Stimulated activated effector memory CD8-positive, alpha-beta T cell treated with anti-CD3 and anti-CD28 coated beads, Interleukin-12 subunit alpha, Interleukin-12 subunit beta, amount 100 ng/mL, for 72 hours (primary cell): ENCODE measurements around the gene CNOT6L.
"Not testable (repeated sequence)": the region's sequence is repeated elsewhere in the genome, so short reads cannot be mapped to it uniquely, and the experiment has no call there.

Experiments
- ATAC-seq: fragments of 150-1000 bp; cut with Tn5 transposase; 2 replicates; pipeline ENCODE4 v1.10.0; 2021
- DNase-seq, 2 donors: peaks; one replicate each; pipeline ENCODE4 v3.0.0; 2021 to 2022; ENCODE audit warnings: low spot score in 2 of 2
- H3K27ac Mint-ChIP-seq: one replicate; pipeline ENCODE4 v1.8.0; 2022; ENCODE audit warnings: mild to moderate bottlenecking, mixed read lengths
- H3K36me3 Mint-ChIP-seq: one replicate; pipeline ENCODE4 v1.8.0; 2022; ENCODE audit warnings: mild to moderate bottlenecking, mixed read lengths
- H3K4me1 Mint-ChIP-seq: one replicate; pipeline ENCODE4 v1.8.0; 2022; ENCODE audit warnings: mixed read lengths
- H3K4me3 Mint-ChIP-seq: one replicate; pipeline ENCODE4 v1.8.0; 2022; ENCODE audit warnings: mild to moderate bottlenecking, mixed read lengths
- H3K9me3 Mint-ChIP-seq: one replicate; pipeline ENCODE4 v1.8.0; 2022; ENCODE audit warnings: mixed read lengths

CNOT6L gene

DNA sequence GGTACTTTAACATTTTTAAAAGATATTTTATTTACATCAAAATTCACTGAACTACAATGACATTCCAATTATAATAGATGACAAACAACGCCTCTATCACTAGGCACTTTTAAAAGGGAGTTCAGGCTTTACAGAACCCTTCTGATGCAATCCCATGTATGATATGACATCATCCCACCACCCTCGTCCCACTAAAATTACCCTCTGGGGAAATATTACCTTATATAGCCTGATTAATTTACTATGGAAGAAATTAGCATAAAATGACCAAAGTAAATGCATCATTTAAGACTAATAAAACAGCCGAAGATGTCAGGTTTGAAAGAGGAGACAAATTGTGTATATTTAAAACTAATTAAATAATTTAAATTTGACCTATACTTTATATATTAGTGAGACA, 100.7 kb downstream of the CNOT6L start:
- H3K27ac Mint-ChIP-seq, H3K4me3 Mint-ChIP-seq, ATAC-seq, H3K9me3 Mint-ChIP-seq, DNase-seq: not testable (repeated sequence)
- H3K36me3 Mint-ChIP-seq: peaks cover 89% of the 10 kb centered on the region
- H3K4me1 Mint-ChIP-seq: peaks cover 13% of the 10 kb centered on the region

DNA sequence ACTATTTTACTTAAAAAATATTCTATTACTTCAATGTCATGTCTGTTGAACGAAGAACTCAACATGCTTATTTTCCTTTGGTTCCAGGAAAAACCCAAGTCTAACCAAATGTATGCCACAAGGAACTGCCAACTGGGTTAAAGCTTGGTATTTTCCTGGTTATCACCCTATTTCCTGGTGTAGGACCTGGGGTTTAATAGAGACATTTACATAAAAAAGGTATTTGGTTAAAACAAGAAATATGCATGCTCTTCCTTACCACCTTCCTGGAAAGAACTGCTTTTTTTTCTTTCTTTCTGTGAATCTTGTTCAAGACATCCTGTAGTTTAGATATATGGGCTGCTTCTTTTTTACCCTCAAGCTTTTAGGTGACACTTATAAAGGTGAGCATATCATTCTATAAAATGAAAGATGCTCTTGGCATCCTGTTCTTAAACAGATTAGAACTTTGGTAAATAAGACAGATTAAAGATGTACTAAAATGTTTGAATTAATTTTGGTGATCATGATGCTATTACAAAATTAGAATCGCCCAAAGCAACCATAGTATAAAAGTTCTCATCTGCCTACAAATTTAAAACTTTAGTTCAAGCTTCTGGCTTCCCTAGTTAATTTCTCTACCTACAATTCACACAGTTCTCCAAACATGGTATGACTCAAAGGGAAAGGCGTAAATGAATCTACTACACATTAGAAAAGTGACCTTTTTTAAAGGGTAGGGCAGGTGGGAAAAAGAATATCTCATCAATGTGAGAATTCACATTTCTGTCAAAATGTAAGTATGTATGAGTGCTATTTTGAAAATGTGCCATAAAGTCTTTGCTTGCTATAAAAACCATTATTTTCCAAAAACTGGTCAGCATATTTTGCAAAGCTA, 103.5 kb downstream of the CNOT6L start:
- DNase-seq: no peak
- Mint-ChIP-seq H3K9me3 (no peaks in the 10 kb centered on the region), H3K27ac (peak overlapping the region; percentile 70), H3K36me3 (peaks cover 78% of the 10 kb centered on the region), H3K4me1 (peaks cover 13% of the 10 kb centered on the region), H3K4me3 (no peak overlapping the region)
- ATAC-seq: peak; percentile 53

GRCh38 chr4:77714514-77714913, 104.7 kb downstream of the CNOT6L start:
- Mint-ChIP-seq H3K9me3 (no peaks in the 10 kb centered on the region), H3K27ac (no peak overlapping the region), H3K36me3 (peaks cover 67% of the 10 kb centered on the region), H3K4me1 (peaks cover 13% of the 10 kb centered on the region), H3K4me3 (no peak overlapping the region)
- no peak for ATAC-seq
- DNase-seq: no peak

GRCh38 chr4:77713884-77714283, 105.3 kb downstream of the CNOT6L start:
- no peak for ATAC-seq
- Mint-ChIP-seq H3K9me3 (no peaks in the 10 kb centered on the region), H3K27ac (no peak overlapping the region), H3K4me1 (peaks cover 13% of the 10 kb centered on the region), H3K36me3 (peaks cover 61% of the 10 kb centered on the region), H3K4me3 (no peak overlapping the region)
- DNase-seq: no peak

DNA sequence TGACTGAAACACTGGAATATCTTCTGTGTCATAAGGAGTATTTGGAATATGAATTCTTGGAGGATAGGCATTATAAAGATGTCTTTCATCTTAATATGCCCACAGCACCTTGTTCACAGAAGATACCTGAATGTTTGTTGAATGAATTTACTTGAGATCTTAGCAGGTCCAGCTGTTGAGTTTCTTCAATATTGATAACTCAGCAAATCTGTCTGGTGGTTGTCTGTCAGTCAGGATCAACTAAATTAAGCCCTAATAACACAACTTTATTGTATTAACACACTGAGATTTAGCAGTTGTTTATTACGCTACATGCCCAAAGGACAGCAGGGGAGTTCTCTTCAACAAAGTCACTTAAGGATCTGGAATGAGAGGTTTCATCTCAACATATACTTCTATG, 106.5 kb downstream of the CNOT6L start:
- ATAC-seq (no peak), DNase-seq (no peak)
- no peak overlapping the region for H3K4me3 Mint-ChIP-seq
- peaks cover 13% of the 10 kb centered on the region for H3K4me1 Mint-ChIP-seq
- peaks cover 51% of the 10 kb centered on the region for H3K36me3 Mint-ChIP-seq
- H3K27ac Mint-ChIP-seq: peak overlapping the region; percentile 5
- no peaks in the 10 kb centered on the region for H3K9me3 Mint-ChIP-seq

- H3K27ac Mint-ChIP-seq: peak overlapping the region; percentile 5
- ATAC-seq (no peak), DNase-seq (no peak)
- H3K4me1 Mint-ChIP-seq: peaks cover 10% of the 10 kb centered on the region
- H3K9me3 Mint-ChIP-seq: no peaks in the 10 kb centered on the region
- H3K36me3 Mint-ChIP-seq: peaks cover 39% of the 10 kb centered on the region
- H3K4me3 Mint-ChIP-seq: no peak overlapping the region
These were observed 107.7 kb downstream of the CNOT6L start for GRCh38 chr4:77711469-77711868.

- no peak overlapping the region for H3K4me3 Mint-ChIP-seq
- no peak for ATAC-seq
- H3K9me3 Mint-ChIP-seq: no peaks in the 10 kb centered on the region
- peaks cover 31% of the 10 kb centered on the region for H3K36me3 Mint-ChIP-seq
- H3K27ac Mint-ChIP-seq: peak overlapping the region; percentile 55
- no peak for DNase-seq
- peaks cover 2% of the 10 kb centered on the region for H3K4me1 Mint-ChIP-seq
These were observed 108.5 kb downstream of the CNOT6L start for GRCh38 chr4:77710684-77711083.

- Mint-ChIP-seq H3K9me3 (no peaks in the 10 kb centered on the region), H3K36me3 (peaks cover 26% of the 10 kb centered on the region), H3K27ac (no peak overlapping the region), H3K4me1 (no peaks in the 10 kb centered on the region), H3K4me3 (no peak overlapping the region)
- ATAC-seq (no peak), DNase-seq (no peak)
These were observed 109.1 kb downstream of the CNOT6L start for GRCh38 chr4:77710059-77710458.

- Mint-ChIP-seq H3K27ac (no peak overlapping the region), H3K9me3 (no peaks in the 10 kb centered on the region), H3K4me3 (no peak overlapping the region), H3K4me1 (no peaks in the 10 kb centered on the region), H3K36me3 (peaks cover 2% of the 10 kb centered on the region)
- DNase-seq (no peak), ATAC-seq (no peak)
These were observed 112.5 kb downstream of the CNOT6L start for GRCh38 chr4:77706717-77707116.

- H3K9me3 Mint-ChIP-seq: no peaks in the 10 kb centered on the region
- ATAC-seq: no peak
- no peaks in the 10 kb centered on the region for H3K4me1 Mint-ChIP-seq
- no peak overlapping the region for H3K27ac Mint-ChIP-seq
- H3K36me3 Mint-ChIP-seq: no peaks in the 10 kb centered on the region
- no peak for DNase-seq
- H3K4me3 Mint-ChIP-seq: no peak overlapping the region
These were observed 115.5 kb downstream of the CNOT6L start for GRCh38 chr4:77703666-77704065.

GRCh38 chr4:77701121-77701520, 118.0 kb downstream of the CNOT6L start:
- Mint-ChIP-seq H3K4me1 (no peaks in the 10 kb centered on the region), H3K36me3 (no peaks in the 10 kb centered on the region), H3K9me3 (no peaks in the 10 kb centered on the region), H3K4me3 (no peak overlapping the region), H3K27ac (no peak overlapping the region)
- ATAC-seq (no peak), DNase-seq (no peak)

DNA sequence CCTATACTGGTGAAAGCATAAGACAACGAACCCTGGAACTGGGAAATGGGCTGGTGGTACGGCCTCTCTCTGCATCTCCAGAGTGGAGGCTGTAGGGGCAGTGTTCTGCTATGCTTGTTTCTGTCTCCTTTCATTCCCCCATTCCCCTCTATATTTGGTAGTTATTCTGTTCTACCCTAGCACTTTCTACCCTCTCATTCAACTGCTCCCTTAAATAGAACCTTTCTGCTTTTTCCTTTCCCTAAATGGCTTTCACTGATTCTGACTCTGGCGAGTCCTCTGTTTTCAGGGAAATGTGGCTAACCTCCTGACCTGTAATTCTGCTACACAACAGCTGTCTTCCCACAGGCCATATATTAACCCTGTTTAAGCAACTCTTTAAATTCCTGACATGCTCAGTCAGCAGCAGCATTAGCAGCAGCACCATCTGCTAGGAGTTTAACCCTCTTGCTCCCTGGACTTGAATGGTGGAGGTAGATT, 119.4 kb downstream of the CNOT6L start:
- H3K27ac Mint-ChIP-seq: no peak overlapping the region
- H3K4me3 Mint-ChIP-seq: no peak overlapping the region
- H3K36me3 Mint-ChIP-seq: no peaks in the 10 kb centered on the region
- no peak for ATAC-seq
- H3K9me3 Mint-ChIP-seq: no peaks in the 10 kb centered on the region
- DNase-seq: no peak
- no peaks in the 10 kb centered on the region for H3K4me1 Mint-ChIP-seq

DNA sequence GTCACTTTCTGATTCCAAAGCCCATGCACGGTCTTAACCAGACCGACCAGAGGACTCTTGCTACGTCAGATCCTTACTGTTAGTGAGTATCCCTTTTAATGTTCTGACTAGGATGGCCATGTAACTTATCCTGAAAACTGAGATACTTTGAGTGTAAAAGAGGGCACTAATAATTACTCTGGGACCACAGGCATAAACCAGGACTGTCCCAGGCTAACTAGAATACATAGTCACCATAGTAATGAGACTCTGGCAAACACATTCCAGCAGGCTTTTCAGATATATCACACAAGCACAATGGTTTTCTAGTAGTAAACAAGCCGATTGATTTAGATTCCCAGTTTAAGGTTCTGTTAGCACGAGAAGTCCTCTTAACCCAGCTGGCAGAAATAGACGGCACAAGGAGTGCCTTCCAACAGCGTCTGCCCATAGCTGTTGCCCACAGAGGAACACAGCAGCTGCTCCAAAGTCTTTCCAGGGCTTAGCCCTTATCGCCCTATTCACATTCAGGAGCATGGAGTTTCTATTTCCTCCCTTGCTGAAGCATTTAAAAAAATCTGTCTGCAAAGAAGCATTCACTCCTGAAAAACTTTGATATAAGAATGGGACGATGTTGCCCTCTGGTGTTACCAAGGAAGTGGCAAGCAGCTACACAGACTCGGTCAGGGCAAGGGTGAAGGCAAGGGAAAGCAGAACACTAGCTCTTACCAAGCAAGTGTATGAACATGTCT, 121.1 kb downstream of the CNOT6L start:
- Mint-ChIP-seq H3K4me3 (no peak overlapping the region), H3K27ac (no peak overlapping the region), H3K4me1 (no peaks in the 10 kb centered on the region), H3K36me3 (no peaks in the 10 kb centered on the region), H3K9me3 (no peaks in the 10 kb centered on the region)
- DNase-seq: no peak
- peak; percentile 42 for ATAC-seq

- Mint-ChIP-seq H3K4me1 (no peaks in the 10 kb centered on the region), H3K4me3 (no peak overlapping the region), H3K27ac (no peak overlapping the region), H3K9me3 (no peaks in the 10 kb centered on the region), H3K36me3 (no peaks in the 10 kb centered on the region)
- ATAC-seq (no peak), DNase-seq (no peak)
These were observed 123.4 kb downstream of the CNOT6L start for GRCh38 chr4:77695774-77696173.

GRCh38 chr4:77692847-77693432, 126.2 kb downstream of the CNOT6L start:
- Mint-ChIP-seq H3K9me3 (no peaks in the 10 kb centered on the region), H3K27ac (no peak overlapping the region), H3K4me3 (no peak overlapping the region), H3K36me3 (no peaks in the 10 kb centered on the region), H3K4me1 (no peaks in the 10 kb centered on the region)
- DNase-seq (no peak), ATAC-seq (no peak)
